Panc1 (cell line): Measurements from ENCODE around the gene PRRT1. TPM values are rescaled to one million over a fixed set of nuclear protein-coding genes. Genes with fewer than 3 reads are reported as not detected.

Experiments
- ATAC-seq: fragments of 200-7000 bp; cut with Tn5 transposase; 2 replicates; pipeline ENCODE4 v1.9.1; 2020; ENCODE audit warnings: mild to moderate bottlenecking, moderate library complexity
- BruUV-seq: library from RNA; stranded (reverse); fragments of 400-500 nt; replicated peaks from 2 replicates; lab custom pipeline; 2021; lab: Mats Ljungman, UMichigan
- CTCF ChIA-PET: fragments of 300-600 bp; sonication (Branson Sonifier 250); formaldehyde crosslinking; loops from one replicate; lab custom pipeline; 2022; ENCODE audit warnings: antibody characterized with exemption; lab: Charles Lee
- POLR2A ChIA-PET: fragments of 300-600 bp; sonication (Branson Sonifier 250); formaldehyde crosslinking; loops from one replicate; lab custom pipeline; 2022; ENCODE audit warnings: antibody characterized with exemption; lab: Charles Lee
- DNase-seq: peaks from one replicate; pipeline ENCODE4 v3.0.0-alpha.2; 2010; ENCODE audit warnings: low read depth, low spot score
- H3K27ac ChIP-seq: 2 replicates; pipeline ENCODE4 v1.5.1; 2011; ENCODE audit warnings: mild to moderate bottlenecking, low read length, inconsistent platforms
- H3K27me3 ChIP-seq: fragments of 200-500 bp; sonication (Bioruptor generic); 2 replicates; pipeline ENCODE4 v1.6.0; 2014; ENCODE audit warnings: low read length, inconsistent platforms; ENCODE audit not compliant: control insufficient read depth, insufficient read depth
- H3K36me3 ChIP-seq: fragments of 200-500 bp; sonication (Bioruptor generic); 2 replicates; pipeline ENCODE4 v1.5.1; 2014; ENCODE audit warnings: inconsistent platforms, mild to moderate bottlenecking, low read length, moderate library complexity; ENCODE audit not compliant: control insufficient read depth, insufficient read depth
- H3K4me1 ChIP-seq: 2 replicates; pipeline ENCODE4 v1.5.1; 2011; ENCODE audit warnings: inconsistent platforms, mild to moderate bottlenecking, low read length, moderate library complexity; ENCODE audit not compliant: control insufficient read depth, insufficient read depth
- H3K4me3 ChIP-seq, 2 experiments: 2 replicates each; pipeline ENCODE4 v1.5.1; 2011 to 2012; ENCODE audit warnings: low read depth in 2 of 2, low read length in 2 of 2, mild to moderate bottlenecking in 2 of 2, inconsistent platforms in 1 of 2, moderate library complexity in 1 of 2
- H3K9me3 ChIP-seq: fragments of 200-500 bp; sonication (Bioruptor generic); 2 replicates; pipeline ENCODE4 v1.5.1; 2014; ENCODE audit warnings: low read depth, mild to moderate bottlenecking, inconsistent platforms, low read length, moderate library complexity; ENCODE audit not compliant: control insufficient read depth, insufficient read depth
- POLR2AphosphoS5 ChIP-seq: IDR thresholded peaks from 2 replicates; pipeline ENCODE4 v1.6.1; 2012; ENCODE audit warnings: mild to moderate bottlenecking, low read depth, low read length, moderate library complexity
- SIN3A ChIP-seq: IDR thresholded peaks from 2 replicates; pipeline ENCODE4 v1.6.1; 2012; ENCODE audit warnings: low read depth, mild to moderate bottlenecking, low read length, moderate library complexity, borderline replicate concordance; ENCODE audit not compliant: insufficient read depth
- TCF7L2 ChIP-seq: IDR thresholded peaks from 2 replicates; pipeline ENCODE4 v1.6.1; 2011; ENCODE audit warnings: mild to moderate bottlenecking, low read depth, low read length, inconsistent platforms
- in situ Hi-C: cut with HindIII; loops from 2 replicates; pipeline ENCODE4 v1.10.0; 2016; ENCODE audit warnings: low sequenced_read_pairs, low pct_unique_long_range_greater_than_20kb
- intact Hi-C: fragments of 100-400 bp; cut with micrococcal nuclease; formaldehyde crosslinking; loops from one replicate; pipeline ENCODE4 v1.10.0; 2022; ENCODE audit not compliant: unreplicated experiment
- total RNA-seq: library from RNA; stranded (reverse); gene quantifications from one replicate; pipeline ENCODE4 v1.2.1, GENCODE V29; 2021; ENCODE audit not compliant: unreplicated experiment
- TF ChIP-seq, protein P1 (sequence below), 2 experiments: IDR thresholded peaks; 2 replicates each; pipeline ENCODE4 v1.6.1; 2011 to 2012; ENCODE audit warnings: low read depth in 2 of 2, control low read depth in 1 of 2, low read length in 1 of 2, mild to moderate bottlenecking in 1 of 2, moderate library complexity in 1 of 2; ENCODE audit not compliant: insufficient read depth in 1 of 2
- TF ChIP-seq, protein P2 (sequence below): fragments of 450-650 bp; IDR thresholded peaks from 2 replicates; pipeline ENCODE4 v1.5.1; 2017; ENCODE audit warnings: mild to moderate bottlenecking

Gene PRRT1
- total RNA-seq, 1 experiment from 2014 or later, result 1.3 TPM

DNA sequence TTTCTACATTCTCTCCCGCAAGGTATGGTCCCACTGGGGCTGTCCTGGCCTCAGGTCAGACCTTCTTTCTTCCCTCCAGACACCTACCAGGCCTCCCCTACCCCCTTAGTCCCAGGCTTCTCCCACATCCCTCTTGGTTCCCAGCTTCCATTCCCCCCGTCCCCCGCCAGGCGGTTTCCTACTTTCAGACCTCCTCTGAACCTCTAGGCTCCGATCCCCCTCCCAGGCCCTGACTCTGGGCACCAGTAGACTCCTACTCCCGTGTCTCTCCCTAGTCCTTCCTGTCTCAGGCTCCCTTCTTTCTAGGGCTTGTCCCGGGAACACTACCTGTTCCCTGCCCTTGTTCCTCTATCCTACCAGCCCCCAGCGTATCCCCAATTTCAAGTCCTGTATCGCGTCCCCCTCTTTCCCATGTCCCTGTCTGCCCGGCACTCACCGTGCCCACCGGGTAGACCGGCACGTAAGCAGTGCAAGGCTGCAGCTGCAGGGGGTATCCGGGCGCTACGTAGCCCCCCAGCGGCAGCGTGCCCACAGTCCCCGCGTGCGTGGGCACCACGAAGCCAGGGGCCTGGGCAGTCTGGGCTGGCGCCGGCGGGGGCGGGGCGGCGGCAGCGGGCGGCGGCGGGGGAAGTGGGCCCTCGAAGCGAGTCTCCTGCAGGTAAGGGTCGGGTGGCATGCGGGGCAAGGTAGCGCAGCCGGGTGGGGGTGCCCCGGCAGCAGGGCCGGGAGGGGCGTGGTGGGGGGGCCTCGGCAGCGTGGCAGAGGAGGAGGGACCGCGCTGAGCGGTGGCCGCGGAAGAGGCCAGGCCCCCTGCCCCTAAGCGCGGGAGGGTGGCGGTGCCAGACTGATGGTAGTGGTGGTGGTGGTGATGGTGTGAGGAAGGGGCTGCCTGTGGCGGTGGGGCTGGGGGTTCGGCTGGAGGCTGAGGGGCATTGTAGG lies 1.5 kb downstream of the PRRT1 start:
- in situ Hi-C loops, result no loop called here
- H3K4me3 ChIP-seq, result no peak overlapping the region

DNA sequence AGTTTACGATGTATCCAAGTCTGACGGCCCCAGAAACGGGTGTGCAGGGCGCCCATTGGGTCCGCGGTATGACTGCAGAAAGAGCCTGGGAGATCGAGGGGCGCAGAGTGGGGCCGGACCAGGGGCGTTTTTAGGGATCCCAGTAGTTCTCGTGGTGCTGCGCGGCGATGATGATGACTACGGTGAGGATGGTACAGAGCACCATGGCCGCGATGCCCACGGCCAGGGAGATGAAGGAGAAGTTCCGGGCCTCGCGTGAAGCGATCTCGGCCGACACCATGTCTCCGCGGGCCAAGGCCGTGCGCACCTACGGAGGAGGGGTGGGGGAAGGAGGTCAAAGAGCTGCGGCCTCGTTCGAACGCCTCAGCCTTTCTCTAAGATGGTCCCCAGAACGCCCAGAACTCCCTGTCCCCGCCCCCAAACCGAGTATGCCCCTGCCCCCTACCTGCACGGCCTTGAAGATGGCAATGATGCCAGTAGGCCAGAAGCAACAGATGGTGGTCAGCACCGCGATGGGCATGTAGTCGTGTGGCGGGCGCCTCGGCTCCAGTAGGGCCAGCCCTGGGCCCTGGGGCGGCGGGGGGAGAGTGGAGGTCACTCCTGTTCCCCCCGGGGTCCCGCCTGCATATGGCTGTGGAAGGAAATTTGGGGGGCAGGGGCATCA lies 2.5 kb downstream of the PRRT1 start:
- in situ Hi-C loops (no loop called here), intact Hi-C loops (no loop called here)
- Histone ChIP-seq H3K9me3 (no peaks in the 10 kb centered on the region), H3K27me3 (no peaks in the 10 kb centered on the region), H3K4me3 (no peak overlapping the region), H3K4me1 (peaks cover 14% of the 10 kb centered on the region), H3K27ac (no peak overlapping the region), H3K36me3 (no peaks in the 10 kb centered on the region; the same call in 1 of the 2 replicates)
- no peak for DNase-seq
- CTCF ChIA-PET, result no interaction called here
- POLR2A ChIA-PET, result no interaction called here
- BruUV-seq, result no TSS peak
- no peak for TF ChIP-seq TCF7L2
- TF ChIP-seq, protein P1, sequence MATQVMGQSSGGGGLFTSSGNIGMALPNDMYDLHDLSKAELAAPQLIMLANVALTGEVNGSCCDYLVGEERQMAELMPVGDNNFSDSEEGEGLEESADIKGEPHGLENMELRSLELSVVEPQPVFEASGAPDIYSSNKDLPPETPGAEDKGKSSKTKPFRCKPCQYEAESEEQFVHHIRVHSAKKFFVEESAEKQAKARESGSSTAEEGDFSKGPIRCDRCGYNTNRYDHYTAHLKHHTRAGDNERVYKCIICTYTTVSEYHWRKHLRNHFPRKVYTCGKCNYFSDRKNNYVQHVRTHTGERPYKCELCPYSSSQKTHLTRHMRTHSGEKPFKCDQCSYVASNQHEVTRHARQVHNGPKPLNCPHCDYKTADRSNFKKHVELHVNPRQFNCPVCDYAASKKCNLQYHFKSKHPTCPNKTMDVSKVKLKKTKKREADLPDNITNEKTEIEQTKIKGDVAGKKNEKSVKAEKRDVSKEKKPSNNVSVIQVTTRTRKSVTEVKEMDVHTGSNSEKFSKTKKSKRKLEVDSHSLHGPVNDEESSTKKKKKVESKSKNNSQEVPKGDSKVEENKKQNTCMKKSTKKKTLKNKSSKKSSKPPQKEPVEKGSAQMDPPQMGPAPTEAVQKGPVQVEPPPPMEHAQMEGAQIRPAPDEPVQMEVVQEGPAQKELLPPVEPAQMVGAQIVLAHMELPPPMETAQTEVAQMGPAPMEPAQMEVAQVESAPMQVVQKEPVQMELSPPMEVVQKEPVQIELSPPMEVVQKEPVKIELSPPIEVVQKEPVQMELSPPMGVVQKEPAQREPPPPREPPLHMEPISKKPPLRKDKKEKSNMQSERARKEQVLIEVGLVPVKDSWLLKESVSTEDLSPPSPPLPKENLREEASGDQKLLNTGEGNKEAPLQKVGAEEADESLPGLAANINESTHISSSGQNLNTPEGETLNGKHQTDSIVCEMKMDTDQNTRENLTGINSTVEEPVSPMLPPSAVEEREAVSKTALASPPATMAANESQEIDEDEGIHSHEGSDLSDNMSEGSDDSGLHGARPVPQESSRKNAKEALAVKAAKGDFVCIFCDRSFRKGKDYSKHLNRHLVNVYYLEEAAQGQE (IDR thresholded peaks at IDR 0.05; ENCODE audit: insufficient read depth in 1 of 2, low read depth in 2 of 2, low read length in 1 of 2), result no peak
- TF ChIP-seq POLR2AphosphoS5, result no peak
- TF ChIP-seq, protein P2, sequence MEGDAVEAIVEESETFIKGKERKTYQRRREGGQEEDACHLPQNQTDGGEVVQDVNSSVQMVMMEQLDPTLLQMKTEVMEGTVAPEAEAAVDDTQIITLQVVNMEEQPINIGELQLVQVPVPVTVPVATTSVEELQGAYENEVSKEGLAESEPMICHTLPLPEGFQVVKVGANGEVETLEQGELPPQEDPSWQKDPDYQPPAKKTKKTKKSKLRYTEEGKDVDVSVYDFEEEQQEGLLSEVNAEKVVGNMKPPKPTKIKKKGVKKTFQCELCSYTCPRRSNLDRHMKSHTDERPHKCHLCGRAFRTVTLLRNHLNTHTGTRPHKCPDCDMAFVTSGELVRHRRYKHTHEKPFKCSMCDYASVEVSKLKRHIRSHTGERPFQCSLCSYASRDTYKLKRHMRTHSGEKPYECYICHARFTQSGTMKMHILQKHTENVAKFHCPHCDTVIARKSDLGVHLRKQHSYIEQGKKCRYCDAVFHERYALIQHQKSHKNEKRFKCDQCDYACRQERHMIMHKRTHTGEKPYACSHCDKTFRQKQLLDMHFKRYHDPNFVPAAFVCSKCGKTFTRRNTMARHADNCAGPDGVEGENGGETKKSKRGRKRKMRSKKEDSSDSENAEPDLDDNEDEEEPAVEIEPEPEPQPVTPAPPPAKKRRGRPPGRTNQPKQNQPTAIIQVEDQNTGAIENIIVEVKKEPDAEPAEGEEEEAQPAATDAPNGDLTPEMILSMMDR, result no peak
- no peak for TF ChIP-seq SIN3A
- ATAC-seq, result no peak

More for the DNA sequence above, 1.5 kb downstream of the PRRT1 start:
- CTCF ChIA-PET, result no interaction called here
- no TSS peak for BruUV-seq
- DNase-seq (no peak), ATAC-seq (no peak)
- intact Hi-C loops, result no loop called here
- Histone ChIP-seq H3K27ac (no peak overlapping the region), H3K9me3 (no peaks in the 10 kb centered on the region), H3K27me3 (no peaks in the 10 kb centered on the region), H3K36me3 (no peaks in the 10 kb centered on the region; the same call in 1 of the 2 replicates), H3K4me1 (peaks cover 20% of the 10 kb centered on the region)
- POLR2A ChIA-PET, result no interaction called here
- no peak for TF ChIP-seq POLR2AphosphoS5
- TF ChIP-seq, protein P1 (IDR thresholded peaks at IDR 0.05; ENCODE audit: insufficient read depth in 1 of 2, low read depth in 2 of 2, low read length in 1 of 2), result no peak
- no peak for TF ChIP-seq SIN3A
- no peak for TF ChIP-seq TCF7L2
- TF ChIP-seq, protein P2, result no peak
